ENCODE data around the gene NEO1.

The NEO1 gene

GRCh38 chr15:73196113-73196512 is 143.8 kb downstream of the NEO1 start:
- no peak for TF ChIP-seq EZH2 (optimal IDR thresholded peaks at IDR 0.05; ENCODE audit: low read depth, low read length)
- TF ChIP-seq, protein P1, sequence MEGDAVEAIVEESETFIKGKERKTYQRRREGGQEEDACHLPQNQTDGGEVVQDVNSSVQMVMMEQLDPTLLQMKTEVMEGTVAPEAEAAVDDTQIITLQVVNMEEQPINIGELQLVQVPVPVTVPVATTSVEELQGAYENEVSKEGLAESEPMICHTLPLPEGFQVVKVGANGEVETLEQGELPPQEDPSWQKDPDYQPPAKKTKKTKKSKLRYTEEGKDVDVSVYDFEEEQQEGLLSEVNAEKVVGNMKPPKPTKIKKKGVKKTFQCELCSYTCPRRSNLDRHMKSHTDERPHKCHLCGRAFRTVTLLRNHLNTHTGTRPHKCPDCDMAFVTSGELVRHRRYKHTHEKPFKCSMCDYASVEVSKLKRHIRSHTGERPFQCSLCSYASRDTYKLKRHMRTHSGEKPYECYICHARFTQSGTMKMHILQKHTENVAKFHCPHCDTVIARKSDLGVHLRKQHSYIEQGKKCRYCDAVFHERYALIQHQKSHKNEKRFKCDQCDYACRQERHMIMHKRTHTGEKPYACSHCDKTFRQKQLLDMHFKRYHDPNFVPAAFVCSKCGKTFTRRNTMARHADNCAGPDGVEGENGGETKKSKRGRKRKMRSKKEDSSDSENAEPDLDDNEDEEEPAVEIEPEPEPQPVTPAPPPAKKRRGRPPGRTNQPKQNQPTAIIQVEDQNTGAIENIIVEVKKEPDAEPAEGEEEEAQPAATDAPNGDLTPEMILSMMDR (IDR thresholded peaks at IDR 0.05; ENCODE audit: low read length) = no peak
- H3K9me2 ChIP-seq (replicated peaks; ENCODE audit: insufficient read depth, low read length) = no peaks in the 10 kb centered on the region
- no peaks in the 10 kb centered on the region for H3K4me1 ChIP-seq (ENCODE audit: low read length)
- H3K9me3 ChIP-seq (replicated peaks; ENCODE audit: insufficient read depth, low read length) = no peaks in the 10 kb centered on the region
- H3F3A ChIP-seq (ENCODE audit: insufficient read depth, low read length) = no peaks in the 10 kb centered on the region
- H4K20me1 ChIP-seq (ENCODE audit: insufficient read depth, low read length) = no peaks in the 10 kb centered on the region
- no peak overlapping the region for H3K4me3 ChIP-seq (ENCODE audit: low read length)
- no peaks in the 10 kb centered on the region for H3K27me3 ChIP-seq (replicated peaks; ENCODE audit: insufficient read depth, low read length)
- no peak overlapping the region for H3K4me2 ChIP-seq (ENCODE audit: low read depth, low read length)
- no peaks in the 10 kb centered on the region for H3K36me3 ChIP-seq (replicated peaks; ENCODE audit: insufficient read depth, low read length)
- no peak for DNase-seq
- H3K79me2 ChIP-seq (ENCODE audit: low read length) = no peaks in the 10 kb centered on the region
- no peak overlapping the region for H3K27ac ChIP-seq (ENCODE audit: low read length)
- no peak overlapping the region for H2AFZ ChIP-seq (ENCODE audit: low read length)
- H3K9ac ChIP-seq (ENCODE audit: low read length) = no peak overlapping the region

GRCh38 chr15:73200339-73200738 is 148.1 kb downstream of the NEO1 start:
- H3F3A ChIP-seq (ENCODE audit: insufficient read depth, low read length) = no peaks in the 10 kb centered on the region
- TF ChIP-seq, protein P1 (IDR thresholded peaks at IDR 0.05; ENCODE audit: low read length) = no peak
- TF ChIP-seq EZH2 (optimal IDR thresholded peaks at IDR 0.05; ENCODE audit: low read depth, low read length) (no peak), EZH2phosphoT487 (IDR thresholded peaks at IDR 0.05; ENCODE audit: low read length) (no peak)
- H3K27me3 ChIP-seq (replicated peaks; ENCODE audit: insufficient read depth, low read length) = no peaks in the 10 kb centered on the region
- H3K9ac ChIP-seq (ENCODE audit: low read length) = no peak overlapping the region
- H3K9me2 ChIP-seq (replicated peaks; ENCODE audit: insufficient read depth, low read length) = no peaks in the 10 kb centered on the region
- no peak overlapping the region for H3K4me3 ChIP-seq (ENCODE audit: low read length)
- H3K27ac ChIP-seq (ENCODE audit: low read length) = no peak overlapping the region
- no peak overlapping the region for H3K4me2 ChIP-seq (ENCODE audit: low read depth, low read length)
- H3K9me3 ChIP-seq (replicated peaks; ENCODE audit: insufficient read depth, low read length) = no peaks in the 10 kb centered on the region
- no peaks in the 10 kb centered on the region for H4K20me1 ChIP-seq (ENCODE audit: insufficient read depth, low read length)
- DNase-seq = no peak
- H2AFZ ChIP-seq (ENCODE audit: low read length) = no peak overlapping the region
- no peaks in the 10 kb centered on the region for H3K36me3 ChIP-seq (replicated peaks; ENCODE audit: insufficient read depth, low read length)
- H3K79me2 ChIP-seq (ENCODE audit: low read length) = no peaks in the 10 kb centered on the region
- no peaks in the 10 kb centered on the region for H3K4me1 ChIP-seq (ENCODE audit: low read length)

- no peak overlapping the region for H3K4me3 ChIP-seq (ENCODE audit: low read length)
- H3F3A ChIP-seq (ENCODE audit: insufficient read depth, low read length) = no peaks in the 10 kb centered on the region
- H3K9me3 ChIP-seq (replicated peaks; ENCODE audit: insufficient read depth, low read length) = no peaks in the 10 kb centered on the region
- no peaks in the 10 kb centered on the region for H3K36me3 ChIP-seq (replicated peaks; ENCODE audit: insufficient read depth, low read length)
- DNase-seq = no peak
- H3K27ac ChIP-seq (ENCODE audit: low read length) = no peak overlapping the region
- no peak overlapping the region for H3K9ac ChIP-seq (ENCODE audit: low read length)
- H3K79me2 ChIP-seq (ENCODE audit: low read length) = no peaks in the 10 kb centered on the region
- H3K4me1 ChIP-seq (ENCODE audit: low read length) = no peaks in the 10 kb centered on the region
- no peak overlapping the region for H2AFZ ChIP-seq (ENCODE audit: low read length)
- H3K27me3 ChIP-seq (replicated peaks; ENCODE audit: insufficient read depth, low read length) = no peaks in the 10 kb centered on the region
- no peak overlapping the region for H3K4me2 ChIP-seq (ENCODE audit: low read depth, low read length)
- H4K20me1 ChIP-seq (ENCODE audit: insufficient read depth, low read length) = no peaks in the 10 kb centered on the region
- H3K9me2 ChIP-seq (replicated peaks; ENCODE audit: insufficient read depth, low read length) = no peaks in the 10 kb centered on the region
- TF ChIP-seq EZH2 (optimal IDR thresholded peaks at IDR 0.05; ENCODE audit: low read depth, low read length) (no peak), EZH2phosphoT487 (IDR thresholded peaks at IDR 0.05; ENCODE audit: low read length) (no peak)
- TF ChIP-seq, protein P1 (IDR thresholded peaks at IDR 0.05; ENCODE audit: low read length) = no peak
Observed at GRCh38 chr15:73210630-73211029, 158.4 kb downstream of the NEO1 start.
